Fibroblast of mammary gland (primary cell): ENCODE results near the gene NUDT1.

Experiments
- DNase-seq: peaks from one replicate; pipeline ENCODE4 v3.0.0-alpha.2; 2010; ENCODE audit warnings: low read depth
- H3K4me3 ChIP-seq: 2 replicates; pipeline ENCODE4 v1.5.1; 2011; ENCODE audit warnings: low read depth, mild to moderate bottlenecking, low read length, moderate library complexity; ENCODE audit not compliant: control insufficient read depth
- CTCF ChIP-seq: conservative IDR thresholded peaks from 2 replicates; pipeline ENCODE4 v1.5.1; 2011; ENCODE audit warnings: low read depth, low read length, inconsistent platforms; ENCODE audit not compliant: control insufficient read depth, insufficient read depth

The NUDT1 gene

GRCh38 chr7:2197436-2198155, 44.4 kb upstream of the NUDT1 start:
- no peak overlapping the region for H3K4me3 ChIP-seq
- DNase-seq: no peak
- no peak for TF ChIP-seq CTCF

GRCh38 chr7:2198206-2198605, 43.8 kb upstream of the NUDT1 start:
- no peak for DNase-seq
- no peak for TF ChIP-seq CTCF
- no peak overlapping the region for H3K4me3 ChIP-seq

GRCh38 chr7:2198760-2199159, 43.3 kb upstream of the NUDT1 start:
- no peak overlapping the region for H3K4me3 ChIP-seq
- DNase-seq: no peak
- TF ChIP-seq CTCF: no peak

GRCh38 chr7:2199528-2199927, 42.5 kb upstream of the NUDT1 start:
- no peak for TF ChIP-seq CTCF
- DNase-seq: no peak
- no peak overlapping the region for H3K4me3 ChIP-seq

- no peak for DNase-seq
- no peak for TF ChIP-seq CTCF
- H3K4me3 ChIP-seq: no peak overlapping the region
Measured at GRCh38 chr7:2199956-2200583, 42.0 kb upstream of the NUDT1 start.

GRCh38 chr7:2200584-2200980, 41.4 kb upstream of the NUDT1 start:
- no peak overlapping the region for H3K4me3 ChIP-seq
- DNase-seq: no peak
- TF ChIP-seq CTCF: no peak
